Posterior cingulate gyrus (tissue), 11 donors: Measurements from ENCODE around the gene CTSC.
"Not testable (repeated sequence)": the region's sequence is repeated elsewhere in the genome, so short reads cannot be mapped to it uniquely, and the experiment has no call there.

Source experiments
- DNase-seq, 10 donors: peaks; one replicate each; pipeline versions ENCODE4 v3.0.0 to v3.0.0-alpha.2; 2020 to 2021; ENCODE audit warnings: mixed read lengths in 3 of 10
- intact Hi-C: fragments of 100-400 bp; cut with DNase I; formaldehyde crosslinking; loops from one replicate; pipeline ENCODE4 v1.15.1; 2023

The CTSC gene

DNA sequence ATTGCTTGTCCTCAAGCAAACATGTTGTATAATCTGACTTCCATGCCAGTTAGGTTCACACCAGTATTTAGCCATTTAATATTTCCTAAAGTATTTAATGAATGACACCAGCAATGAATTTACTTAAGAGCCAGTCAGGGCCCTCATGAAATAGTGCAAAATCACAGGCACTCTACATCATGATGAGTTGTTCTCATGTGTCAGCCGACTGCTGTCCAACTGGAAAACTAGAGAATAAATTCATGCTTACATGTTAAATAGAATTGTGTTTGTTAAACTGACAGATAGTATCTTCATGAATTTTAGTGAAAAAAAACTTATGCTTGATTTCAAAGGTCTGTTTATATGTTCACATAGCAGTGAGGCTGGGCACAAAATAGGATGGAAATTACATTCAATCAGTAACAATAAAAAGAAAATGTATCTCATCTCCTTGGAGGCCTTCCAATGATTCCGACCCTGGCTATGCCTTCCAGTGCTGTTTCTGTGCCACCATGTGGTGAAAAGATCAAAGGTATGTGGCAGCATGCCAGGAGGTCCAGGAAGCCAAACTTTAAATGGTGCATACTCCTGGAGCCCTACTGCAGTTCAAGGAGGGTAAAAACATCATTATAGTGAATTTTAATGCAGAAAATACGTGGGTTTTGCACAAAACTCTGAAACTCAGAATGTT, 45.2 kb downstream of the CTSC start:
- intact Hi-C loops = no loop called here
- DNase-seq = no peak

DNA sequence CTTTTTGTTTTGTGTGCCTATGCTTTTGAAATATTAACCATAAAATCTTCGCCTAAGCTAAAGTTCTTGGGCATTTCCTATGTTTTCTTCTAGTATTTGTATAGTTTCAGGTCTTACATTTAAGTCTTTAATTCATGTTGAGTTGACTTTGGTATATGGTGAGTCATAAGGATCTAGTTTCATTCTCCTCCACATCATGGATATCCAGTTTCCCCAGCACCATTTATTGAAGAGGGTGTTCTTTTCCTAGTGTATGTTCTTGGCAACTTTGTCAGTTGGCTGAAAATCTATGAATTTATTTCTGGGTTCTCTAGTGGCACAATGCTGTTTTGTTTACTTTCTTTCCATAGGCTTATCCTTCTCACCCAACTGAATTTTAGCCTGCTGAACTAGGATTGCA, 49.0 kb downstream of the CTSC start:
- DNase-seq = no peak
- intact Hi-C loops = no loop called here

DNA sequence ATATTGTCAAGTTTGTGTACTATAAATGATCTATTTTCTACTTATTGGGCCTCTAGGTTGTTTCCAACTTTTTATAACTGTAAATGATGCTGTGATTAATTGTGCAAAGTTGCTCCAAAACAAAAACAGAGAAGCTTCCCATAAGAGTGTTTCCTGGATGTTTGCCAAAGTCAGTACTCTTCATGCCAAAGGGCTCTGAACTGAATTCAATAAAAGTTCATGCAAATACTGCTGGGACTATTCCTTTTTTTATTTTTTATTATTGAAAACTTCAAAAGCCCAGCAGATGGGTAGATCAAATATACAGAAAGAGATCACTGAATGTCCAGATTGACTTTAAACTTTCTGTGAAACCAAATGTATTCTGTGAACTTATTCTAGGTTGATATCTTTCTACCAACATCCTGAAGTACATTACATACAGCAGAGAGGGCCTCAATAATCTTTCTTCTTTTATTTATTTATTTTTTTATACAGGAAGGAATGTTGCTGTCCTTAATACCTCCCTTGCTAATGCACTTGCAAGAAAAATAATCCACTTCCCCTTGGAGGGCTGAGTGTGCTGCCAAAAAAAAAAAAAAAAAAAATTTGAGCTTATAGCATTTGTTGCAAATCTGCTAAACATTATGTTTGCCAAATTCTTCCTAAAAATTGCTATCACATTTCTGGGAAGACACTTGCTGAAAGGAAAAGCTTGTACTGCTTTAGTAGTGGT, 53.0 kb downstream of the CTSC start:
- no peak for DNase-seq
- intact Hi-C loops = no loop called here

DNA sequence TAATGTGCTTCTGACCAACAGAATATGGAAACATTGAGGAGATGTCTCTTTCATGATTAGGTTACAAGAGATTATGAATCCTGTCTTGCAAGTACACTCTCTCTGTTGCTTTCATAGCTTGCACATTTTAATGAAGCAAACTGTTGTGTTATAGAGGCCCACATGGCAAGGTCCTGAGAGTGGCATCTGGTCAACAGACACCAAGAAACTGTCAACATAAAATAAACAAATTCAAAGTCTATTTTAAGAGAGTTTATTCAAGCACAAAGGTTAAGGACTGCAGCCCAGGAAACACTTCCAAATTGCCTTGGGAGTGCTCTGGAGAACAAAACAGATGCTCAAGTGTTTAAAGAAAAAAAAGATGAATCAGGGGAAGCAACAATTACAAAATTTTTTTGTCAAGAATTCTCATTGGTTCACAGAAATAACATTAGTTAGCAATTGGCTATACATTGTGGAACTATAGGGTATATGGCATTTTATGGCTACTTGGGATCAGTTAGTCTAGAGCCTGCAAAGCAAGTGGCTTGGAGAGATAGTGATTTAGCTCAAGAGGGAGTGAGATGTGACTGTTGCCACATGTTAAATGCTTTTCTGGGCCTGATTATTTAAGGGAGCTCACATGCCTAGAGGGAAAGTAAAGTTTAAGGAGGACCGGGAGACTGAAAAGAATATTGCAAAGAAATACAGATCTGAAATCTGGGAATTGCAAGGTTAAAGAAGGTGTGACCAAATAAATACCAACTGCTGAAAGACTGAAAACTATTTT, 54.6 kb downstream of the CTSC start:
- DNase-seq = no peak
- intact Hi-C loops = no loop called here

GRCh38 chr11:88281317-88281712, 56.2 kb downstream of the CTSC start:
- no peak for DNase-seq
- intact Hi-C loops = no loop called here

- intact Hi-C loops = no loop called here
- DNase-seq = no peak
Observed at GRCh38 chr11:88280673-88281316, 56.7 kb downstream of the CTSC start.

DNA sequence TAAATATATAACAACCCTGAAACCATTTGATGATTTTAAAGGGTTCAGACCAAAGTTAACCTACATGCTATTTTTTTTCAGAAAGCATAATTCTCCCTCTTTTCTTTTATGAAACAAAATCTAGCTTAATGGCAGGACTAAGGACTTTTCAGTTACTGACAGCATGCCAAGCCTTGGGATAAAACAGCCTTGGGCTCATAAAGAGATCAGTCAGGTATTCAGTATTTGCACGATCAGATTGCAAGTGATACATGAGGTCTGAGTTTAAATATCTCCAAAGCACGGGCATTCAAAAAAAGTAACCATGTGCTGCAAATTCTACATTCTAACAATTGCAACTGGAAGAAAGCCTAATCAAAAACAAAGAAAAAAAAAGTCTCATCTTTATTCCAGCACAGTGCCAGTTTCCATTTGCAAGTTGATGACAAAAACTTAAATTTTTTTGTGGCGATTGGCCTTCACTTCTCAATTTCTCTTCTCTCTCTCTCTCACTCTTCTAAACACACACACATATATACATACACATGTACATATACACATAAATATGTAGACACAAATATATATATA, 60.1 kb downstream of the CTSC start:
- intact Hi-C loops = no loop called here
- no peak for DNase-seq

DNA sequence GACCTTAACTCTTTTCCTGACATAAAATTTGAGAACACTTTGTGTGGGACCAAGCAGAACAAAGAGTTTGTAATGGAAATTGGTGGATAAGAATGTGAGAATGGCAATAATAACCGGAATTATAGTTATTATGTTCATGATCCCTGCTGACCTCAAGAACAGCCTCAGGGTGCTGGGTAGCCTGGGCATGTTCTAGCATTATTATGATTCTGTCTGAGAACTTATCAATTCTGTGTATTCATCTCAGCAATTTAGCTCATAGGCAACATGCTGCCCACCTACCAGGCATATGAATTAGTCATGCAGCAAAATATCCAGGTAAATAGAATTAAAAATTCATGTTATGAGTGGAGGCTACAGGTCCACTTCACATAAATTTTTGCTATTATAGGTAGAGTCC, 61.9 kb downstream of the CTSC start:
- no peak for DNase-seq

DNA sequence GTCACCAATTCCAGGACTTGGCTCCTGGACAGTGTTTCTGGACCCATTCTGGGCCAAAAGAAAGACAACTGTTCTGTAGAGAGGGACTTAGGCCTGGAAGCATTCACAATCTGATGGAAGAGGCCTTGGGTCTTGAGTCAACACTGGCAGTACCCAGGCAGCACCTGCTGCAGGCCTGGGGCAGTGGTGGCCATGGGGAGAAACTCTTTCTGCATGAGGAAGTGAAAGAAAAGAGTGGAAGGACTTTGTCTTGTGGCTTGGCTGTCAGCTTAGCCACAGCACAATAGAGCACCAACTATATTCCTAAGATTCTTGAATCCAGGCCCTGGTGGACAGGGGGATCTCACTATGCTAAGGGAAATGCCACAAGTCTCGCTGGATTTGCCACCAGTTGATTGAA, 70.6 kb downstream of the CTSC start:
- peak in 1 of 10 donors; percentile 55 for DNase-seq
- intact Hi-C loops = no loop called here

More for the DNA sequence above, 61.9 kb downstream of the CTSC start:
- intact Hi-C loops = no loop called here

- intact Hi-C loops = no loop called here
Observed at GRCh38 chr11:88266157-88266556, 71.4 kb downstream of the CTSC start.

GRCh38 chr11:88259431-88259830, 78.1 kb downstream of the CTSC start:
- intact Hi-C loops = no loop called here
- no peak for DNase-seq

More at GRCh38 chr11:88266157-88266556, 71.4 kb downstream of the CTSC start:
- no peak for DNase-seq

- DNase-seq = no peak
- intact Hi-C loops = no loop called here
Observed at GRCh38 chr11:88252208-88252607, 85.3 kb downstream of the CTSC start.

- no peak for DNase-seq
Observed at GRCh38 chr11:88250566-88251242, 86.8 kb downstream of the CTSC start.

DNA sequence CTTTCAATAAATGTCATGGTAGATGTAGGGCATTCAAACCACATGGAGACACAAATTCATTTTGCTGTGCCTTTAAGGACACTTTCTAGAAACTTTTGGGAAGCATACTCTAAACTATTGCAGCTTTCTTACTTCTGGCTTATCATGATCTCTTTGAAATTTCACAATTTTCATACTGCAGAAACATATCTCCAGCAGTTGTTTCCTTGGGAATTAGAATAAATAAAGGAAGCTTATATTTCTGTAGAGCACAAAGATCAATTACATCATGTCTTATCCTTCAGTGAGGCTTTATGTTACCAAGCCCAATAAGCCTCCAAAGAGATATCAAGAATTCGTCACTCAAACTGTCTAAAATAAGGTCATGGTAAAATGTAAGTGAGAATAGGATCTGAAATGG, 87.8 kb downstream of the CTSC start:
- DNase-seq = no peak
- intact Hi-C loops = no loop called here

More at GRCh38 chr11:88250566-88251242, 86.8 kb downstream of the CTSC start:
- intact Hi-C loops = no loop called here

DNA sequence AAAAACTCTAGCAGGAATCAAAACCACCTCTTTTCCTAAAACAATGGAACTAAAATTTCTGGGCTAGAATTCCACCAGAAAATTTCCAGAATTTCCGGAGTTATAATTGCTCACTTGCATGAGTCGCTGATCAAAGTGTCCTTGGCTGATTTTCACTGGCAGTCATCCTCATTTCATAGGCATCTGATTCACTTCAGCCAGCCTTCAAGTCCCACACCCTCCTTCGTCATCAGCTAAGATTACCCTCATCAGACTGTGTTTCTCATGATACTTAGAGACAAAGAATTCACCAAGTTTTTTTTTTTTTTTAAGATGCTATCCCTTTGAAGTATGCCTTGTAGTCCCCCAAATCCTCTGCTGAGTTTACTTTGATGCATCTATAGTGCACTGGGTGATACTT, 90.8 kb downstream of the CTSC start:
- intact Hi-C loops = no loop called here
- DNase-seq = no peak

DNA sequence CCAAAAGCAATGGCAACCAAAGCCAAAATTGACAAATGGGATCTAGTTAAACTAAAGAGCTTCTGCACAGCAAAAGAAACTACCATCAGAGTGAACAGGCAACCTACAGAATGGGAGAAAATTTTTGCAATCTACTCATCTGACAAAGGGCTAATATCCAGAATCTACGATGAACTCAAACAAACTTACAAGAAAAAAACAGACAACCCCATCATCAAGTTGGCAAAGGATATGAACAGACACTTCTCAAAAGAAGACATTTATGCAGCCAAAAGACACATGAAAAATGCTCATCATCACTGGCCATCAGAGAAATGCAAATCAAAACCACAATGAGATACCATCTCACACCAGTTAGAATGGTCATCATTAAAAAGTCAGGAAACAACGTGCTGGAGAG, 92.0 kb downstream of the CTSC start:
- intact Hi-C loops, DNase-seq: not testable (repeated sequence)
